GM03348 (cell line): ENCODE measurements around the gene THYN1.

ENCODE experiments used
- DNase-seq: peaks from one replicate; pipeline ENCODE4 v3.0.0; 2012; ENCODE audit warnings: low spot score

Gene THYN1

DNA sequence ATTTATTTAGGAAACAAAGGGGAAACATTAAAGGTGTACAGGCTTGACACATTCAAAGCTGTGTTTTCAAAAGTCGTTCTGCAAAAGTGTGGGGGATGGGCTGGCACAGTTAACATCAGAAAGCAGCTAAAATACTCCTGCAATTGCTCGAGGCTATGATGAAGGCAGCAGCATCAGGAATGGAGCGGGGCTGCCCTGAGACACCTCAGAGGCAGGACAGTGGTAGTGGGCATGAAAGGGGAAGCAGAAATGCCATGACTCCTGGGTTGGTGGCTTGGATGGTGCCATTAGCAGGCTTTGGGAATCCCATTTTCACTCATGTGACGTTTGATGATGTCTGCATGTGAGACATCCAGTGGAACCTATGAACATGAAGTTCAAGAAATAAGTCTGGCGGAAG lies 30.0 kb downstream of the THYN1 start:
- DNase-seq = no peak

GRCh38 chr11:134216816-134217215 lies 36.3 kb downstream of the THYN1 start:
- no peak for DNase-seq

- DNase-seq = no peak
Measured at GRCh38 chr11:134215836-134216235, 37.3 kb downstream of the THYN1 start.

- no peak for DNase-seq
Measured at GRCh38 chr11:134207538-134208239, 45.5 kb downstream of the THYN1 start.

DNA sequence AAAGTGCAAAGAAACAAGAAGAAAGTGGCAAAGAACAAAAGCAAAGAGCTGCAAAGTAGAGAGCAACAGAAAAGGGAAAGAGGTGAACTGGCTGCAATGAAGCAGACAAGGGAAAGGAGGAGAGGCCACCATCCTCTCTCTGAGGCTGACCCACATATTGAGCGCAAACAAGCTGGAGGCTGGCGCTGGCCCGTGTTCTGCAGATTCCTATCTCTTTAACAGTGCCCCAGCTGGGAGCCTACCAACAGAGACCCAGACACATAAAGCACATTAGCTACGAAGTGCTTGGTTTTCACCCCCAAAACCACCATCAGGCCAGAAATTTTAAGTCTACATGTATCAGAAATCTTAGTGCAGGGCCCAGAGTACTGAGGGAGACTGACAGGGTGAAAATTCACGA lies 47.0 kb downstream of the THYN1 start:
- no peak for DNase-seq

DNA sequence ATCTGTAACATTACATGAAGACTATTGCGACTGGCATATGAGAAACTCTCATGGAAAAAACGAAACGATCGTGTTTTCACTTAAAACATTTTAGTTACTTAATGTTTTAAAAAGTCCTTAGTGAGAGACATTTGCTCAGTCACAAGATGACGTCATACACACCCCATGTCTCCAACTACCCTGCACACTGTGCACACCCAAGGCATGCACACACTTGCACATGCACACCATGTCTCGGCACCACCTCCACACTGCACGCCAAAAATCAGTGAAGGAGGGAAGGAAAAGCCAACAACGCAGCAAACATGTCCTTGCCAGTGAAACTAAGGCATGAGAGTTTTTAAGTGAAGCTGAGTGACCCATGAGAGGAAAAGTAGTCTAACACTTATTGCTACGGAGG lies 47.4 kb downstream of the THYN1 start:
- DNase-seq = no peak

DNA sequence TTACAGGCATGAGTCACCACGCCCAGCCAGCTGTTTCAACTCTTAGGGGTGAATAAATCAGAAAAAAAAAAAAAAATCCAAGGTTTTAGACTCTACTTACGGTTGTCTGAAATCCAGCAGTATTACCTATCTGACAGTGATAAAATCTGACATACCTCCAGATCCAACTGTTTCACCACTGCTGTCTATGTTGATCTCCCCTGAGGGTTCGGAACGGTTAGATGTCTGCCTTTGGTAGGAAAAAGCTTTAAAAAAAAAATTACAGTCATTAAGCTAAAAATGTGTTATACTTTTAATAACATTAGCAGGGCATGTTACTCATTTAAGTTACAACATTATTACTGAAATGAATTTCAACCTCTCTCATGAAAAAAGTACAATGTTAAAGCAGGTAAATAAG lies 50.5 kb downstream of the THYN1 start:
- DNase-seq = no peak

DNA sequence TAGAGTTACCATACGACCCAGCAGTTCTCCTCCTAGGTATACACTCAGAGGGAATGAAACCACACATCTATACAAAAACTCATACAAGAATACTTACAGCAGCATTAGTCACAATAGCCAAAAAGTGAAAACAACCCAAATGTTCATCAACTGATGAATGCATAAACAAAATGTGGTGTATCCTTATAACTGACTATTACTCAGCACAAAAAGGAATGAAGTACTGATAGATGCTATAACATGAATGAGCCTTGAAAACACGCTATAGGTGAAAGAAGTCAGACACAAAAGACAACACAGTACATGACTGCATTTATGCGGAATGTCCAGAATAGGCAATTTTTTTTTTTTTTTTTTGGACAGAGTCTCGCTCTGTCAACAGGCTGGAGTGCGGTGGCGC lies 52.5 kb downstream of the THYN1 start:
- no peak for DNase-seq

GRCh38 chr11:134199531-134199930 lies 53.6 kb downstream of the THYN1 start:
- DNase-seq = no peak
